ENCODE measurements around the gene SRR. TPM values are rescaled to one million over a fixed set of nuclear protein-coding genes. Genes with fewer than 3 reads are reported as not detected.
A peak's percentile ranks its signal among the peaks of the same experiment; 100 is the strongest.

SRR gene
- total RNA-seq, 1 experiment from 2014 or later = 5.6 TPM

DNA sequence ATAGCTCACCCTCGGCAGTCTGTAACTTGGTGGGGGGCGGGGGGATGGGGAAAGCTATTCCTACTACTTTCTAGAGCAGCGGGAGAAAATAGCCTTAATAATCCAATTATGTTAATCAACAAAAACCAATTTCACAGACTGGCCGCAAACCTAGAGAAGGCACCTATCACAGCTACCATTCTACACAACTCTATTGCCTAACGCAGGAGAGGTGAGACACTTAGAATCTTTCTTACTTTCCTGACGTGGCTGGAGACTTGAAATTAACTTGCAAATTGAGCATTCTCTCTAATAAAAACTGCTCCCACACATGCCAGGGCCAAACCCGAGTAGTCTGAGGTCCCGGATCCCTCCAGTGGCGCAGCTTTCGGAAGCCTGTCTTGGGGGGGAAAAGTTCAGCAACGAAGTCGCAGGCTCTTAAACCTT lies 959 bp upstream of the SRR start:
- H3K27ac Mint-ChIP-seq = peak overlapping the region; percentile 58 to 75 (median 62); a peak in 4 of 7 replicates
- Histone ChIP-seq H3K14ac (ENCODE audit: insufficient read depth, low read length) (no peak overlapping the region), H3K23me2 (ENCODE audit: insufficient read length, low read depth, low read length, poor library complexity, severe bottlenecking) (peaks cover 5% of the 10 kb centered on the region), H4K91ac (ENCODE audit: insufficient read length, low read depth, low read length) (no peak overlapping the region), H2BK5ac (ENCODE audit: insufficient read length, low read length) (no peak overlapping the region), H4K8ac (replicated peaks; ENCODE audit: insufficient read length, low read depth, low read length) (no peak overlapping the region), H4K5ac (ENCODE audit: insufficient read length, low read depth, low read length) (no peak overlapping the region), H3K4ac (ENCODE audit: low read depth, low read length) (no peak overlapping the region), H3K4me2 (ENCODE audit: insufficient read depth, insufficient read length, low read length) (peak overlapping the region; percentile 85), H3K79me2 (ENCODE audit: insufficient read depth, low read length) (no peaks in the 10 kb centered on the region), H3K79me1 (ENCODE audit: insufficient read depth, low read depth, low read length, poor library complexity, severe bottlenecking) (peaks cover 4% of the 10 kb centered on the region), H2BK120ac (ENCODE audit: low read depth, low read length, poor library complexity, severe bottlenecking) (no peak overlapping the region), H3K23ac (ENCODE audit: insufficient read length, low read depth, low read length) (no peak overlapping the region), H3K56ac (ENCODE audit: insufficient read length, low read depth, low read length) (no peak overlapping the region), H4K20me1 (ENCODE audit: control insufficient read depth, insufficient read depth, insufficient read length) (no peaks in the 10 kb centered on the region), H2AK5ac (ENCODE audit: insufficient read length, low read length) (no peak overlapping the region), H3K27me3 (ENCODE audit: insufficient read depth, low read length) (no peaks in the 10 kb centered on the region; the same call in 1 of the 2 replicates), H3K9ac (ENCODE audit: extremely low read depth, insufficient read length, low read length) (peak overlapping the region; percentile 87), H2AFZ (ENCODE audit: low read length) (no peak overlapping the region), H2BK15ac (ENCODE audit: low read depth, low read length) (no peak overlapping the region), H3K27ac (ENCODE audit: insufficient read length, low read depth, low read length) (no peak overlapping the region), H3K4me1 (ENCODE audit: insufficient read depth, low read length) (no peaks in the 10 kb centered on the region), H3K18ac (ENCODE audit: insufficient read length, low read depth, low read length) (no peak overlapping the region), H2BK12ac (ENCODE audit: insufficient read length, low read depth, low read length) (no peak overlapping the region), H2BK20ac (ENCODE audit: low read depth, low read length, poor library complexity, severe bottlenecking) (no peak overlapping the region), H3K9me3 (ENCODE audit: control insufficient read depth, low read depth, low read length) (no peaks in the 10 kb centered on the region), H3T11ph (ENCODE audit: low read length) (no peak overlapping the region)
- no peaks in the 10 kb centered on the region for H3K9me3 Mint-ChIP-seq
- peaks cover 3% of the 10 kb centered on the region; the same call in 1 of the 2 replicates for H3K27me3 Mint-ChIP-seq (ENCODE audit: low read depth)
- no peak for DNase-seq
- peaks cover 7 to 15% of the 10 kb centered on the region in 2 experiments; a peak in 3 of 4 replicates for H3K4me1 Mint-ChIP-seq
- TF ChIP-seq CTCF (conservative IDR thresholded peaks at IDR 0.05) = no peak
- H3K36me3 Mint-ChIP-seq (ENCODE audit: insufficient read depth in 1 of 3, low read depth in 3 of 3) = peaks cover 13 to 39% (median 19%) of the 10 kb centered on the region in 3 experiments; a peak in 6 of 7 replicates
- peak overlapping the region; percentile 83 to 94 for H3K4me3 Mint-ChIP-seq
- WGBS (ENCODE audit: extremely low coverage, insufficient read length, low lambda C conversion rate) = no CpG with 5 or more reads among the region's 12 CpGs

All from H9 (cell line).